CD4-positive, alpha-beta memory T cell (primary cell): ENCODE results near the gene POR. TPM values are rescaled to one million over a fixed set of nuclear protein-coding genes. Genes with fewer than 3 reads are reported as not detected.
A peak's percentile ranks its signal among the peaks of the same experiment; 100 is the strongest.

ENCODE experiments used
- CTCF ChIA-PET: fragments of 350-600 bp; sonication (Branson Sonifier 250); formaldehyde crosslinking; loops from one replicate; lab custom pipeline; 2021; ENCODE audit warnings: inconsistent platforms; ENCODE audit not compliant: partially characterized antibody; lab: Charles Lee
- POLR2A ChIA-PET: fragments of 350-600 bp; sonication (Branson Sonifier 250); formaldehyde crosslinking; loops from one replicate; lab custom pipeline; 2021; ENCODE audit not compliant: partially characterized antibody; lab: Charles Lee
- DNase-seq, 5 donors: peaks; one replicate each; pipeline versions ENCODE4 v3.0.0 to v3.0.0-alpha.2; 2020 to 2022; ENCODE audit warnings: mixed read lengths in 1 of 5
- H3K27ac ChIP-seq: one replicate; pipeline ENCODE4 v1.7.0; 2013; ENCODE audit warnings: low read depth, low read length
- H3K27me3 ChIP-seq: 2 replicates; pipeline ENCODE4 v1.7.0; 2013; ENCODE audit warnings: mild to moderate bottlenecking, low read length, moderate library complexity; ENCODE audit not compliant: insufficient read depth
- H3K36me3 ChIP-seq: 2 replicates; pipeline ENCODE4 v1.7.0; 2013; ENCODE audit warnings: mild to moderate bottlenecking, low read length, moderate library complexity; ENCODE audit not compliant: insufficient read depth
- H3K4me1 ChIP-seq: 2 replicates; pipeline ENCODE4 v1.7.0; 2013; ENCODE audit warnings: mild to moderate bottlenecking, low read length, moderate library complexity; ENCODE audit not compliant: insufficient read depth
- H3K4me3 ChIP-seq, 2 donors: one replicate each; pipeline ENCODE4 v1.7.0; 2013; ENCODE audit warnings: low read length in 2 of 2, mild to moderate bottlenecking in 1 of 2
- H3K9me3 ChIP-seq, 2 donors: one replicate each; pipeline ENCODE4 v1.7.0; 2013; ENCODE audit warnings: low read length in 2 of 2, control low read depth in 1 of 2; ENCODE audit not compliant: control insufficient read depth in 1 of 2
- H3K27ac Mint-ChIP-seq, 7 donors: one replicate each; pipeline ENCODE4 v1.8.0; 2020 to 2021; ENCODE audit warnings: mixed read lengths in 7 of 7, mild to moderate bottlenecking in 6 of 7, inconsistent platforms in 3 of 7, moderate library complexity in 3 of 7
- H3K27me3 Mint-ChIP-seq, 2 donors: one replicate each; pipeline ENCODE4 v1.8.0; 2020 to 2021; ENCODE audit warnings: mixed read lengths in 2 of 2
- H3K36me3 Mint-ChIP-seq, 2 donors: one replicate each; pipeline ENCODE4 v1.8.0; 2020 to 2021; ENCODE audit warnings: mixed read lengths in 2 of 2, inconsistent platforms in 1 of 2, mild to moderate bottlenecking in 1 of 2
- H3K4me1 Mint-ChIP-seq, 4 donors: one replicate each; pipeline ENCODE4 v1.8.0; 2020 to 2021; ENCODE audit warnings: mixed read lengths in 4 of 4, mild to moderate bottlenecking in 1 of 4
- H3K4me3 Mint-ChIP-seq, 8 donors: one replicate each; pipeline ENCODE4 v1.8.0; 2020 to 2021; ENCODE audit warnings: mixed read lengths in 8 of 8, mild to moderate bottlenecking in 7 of 8, moderate library complexity in 6 of 8, inconsistent platforms in 3 of 8
- H3K9me3 Mint-ChIP-seq, 8 donors: one replicate each; pipeline ENCODE4 v1.8.0; 2020 to 2021; ENCODE audit warnings: mixed read lengths in 8 of 8, mild to moderate bottlenecking in 5 of 8, inconsistent platforms in 3 of 8, moderate library complexity in 1 of 8
- intact Hi-C: fragments of 100-400 bp; cut with micrococcal nuclease; formaldehyde crosslinking; loops from one replicate; pipeline ENCODE4 v1.15.1; 2023
- polyA plus RNA-seq, 2 donors: library from polyadenylated mRNA; unstranded; fragments of 300-500 nt; fragmentation: Illumina TruSeq; gene quantifications; one replicate each; pipeline ENCODE4 v1.2.3, GENCODE V29; 2021
- total RNA-seq, 2 experiments: library from RNA; stranded (reverse); gene quantifications; one replicate each; pipeline ENCODE4 v1.2.3, GENCODE V29; 2021

Gene POR
- total and polyA plus RNA-seq, 4 experiments from 2014 or later, result 45.6 to 71.1 (median 54.0) TPM

DNA sequence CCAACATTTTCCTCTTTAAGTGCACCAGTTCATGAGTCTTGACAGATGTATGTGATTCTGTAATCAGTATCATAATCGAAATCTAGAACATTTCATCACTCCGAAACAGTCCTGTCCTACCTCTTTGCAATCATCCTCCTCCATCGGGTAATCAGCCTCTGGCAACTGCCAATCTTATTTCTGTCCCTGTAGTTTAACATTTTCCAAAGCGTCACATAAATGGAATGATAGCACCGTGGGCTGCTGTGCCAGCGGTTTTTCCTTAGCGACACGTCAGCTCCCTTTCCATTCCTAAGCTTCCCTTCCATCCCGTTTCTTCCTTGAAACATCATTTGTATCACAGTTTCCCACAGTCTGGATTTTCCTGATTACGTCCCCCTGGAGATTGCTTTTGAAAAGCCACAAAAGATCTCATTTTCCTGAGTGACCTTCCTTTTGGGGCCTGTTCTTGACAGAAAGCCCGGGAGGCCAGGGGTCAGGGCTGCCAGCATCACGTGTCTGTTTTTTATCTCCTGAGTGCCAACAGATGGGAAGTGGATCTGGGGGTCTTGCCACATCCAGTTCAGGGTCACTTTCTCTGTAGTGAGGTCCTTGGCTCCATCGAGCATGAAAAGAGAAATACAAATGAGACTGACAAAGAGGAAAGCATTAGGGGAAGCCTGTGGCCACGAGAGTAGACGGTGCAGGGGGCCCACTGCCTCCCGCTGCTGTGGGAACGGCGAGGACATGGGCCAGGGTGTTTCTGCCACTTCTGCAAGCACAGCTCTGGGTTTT is 47.8 kb downstream of the POR start:
- Mint-ChIP-seq H3K27me3 (no peaks in the 10 kb centered on the region), H3K27ac (peak overlapping the region in 2 of 7 donors; percentile 0 to 17), H3K9me3 (no peaks in the 10 kb centered on the region), H3K4me1 (peaks cover 0 to 4% (median 2%) of the 10 kb centered on the region in 4 donors), H3K36me3 (peaks cover 18 to 27% of the 10 kb centered on the region in 2 donors), H3K4me3 (no peak overlapping the region)
- no peak for DNase-seq
- intact Hi-C loops, result no loop called here
- Histone ChIP-seq H3K4me1 (no peaks in the 10 kb centered on the region), H3K4me3 (no peak overlapping the region), H3K27me3 (no peaks in the 10 kb centered on the region), H3K9me3 (no peaks in the 10 kb centered on the region), H3K36me3 (no peaks in the 10 kb centered on the region), H3K27ac (no peak overlapping the region)
- ChIA-PET CTCF (no interaction called here), POLR2A (no interaction called here)

DNA sequence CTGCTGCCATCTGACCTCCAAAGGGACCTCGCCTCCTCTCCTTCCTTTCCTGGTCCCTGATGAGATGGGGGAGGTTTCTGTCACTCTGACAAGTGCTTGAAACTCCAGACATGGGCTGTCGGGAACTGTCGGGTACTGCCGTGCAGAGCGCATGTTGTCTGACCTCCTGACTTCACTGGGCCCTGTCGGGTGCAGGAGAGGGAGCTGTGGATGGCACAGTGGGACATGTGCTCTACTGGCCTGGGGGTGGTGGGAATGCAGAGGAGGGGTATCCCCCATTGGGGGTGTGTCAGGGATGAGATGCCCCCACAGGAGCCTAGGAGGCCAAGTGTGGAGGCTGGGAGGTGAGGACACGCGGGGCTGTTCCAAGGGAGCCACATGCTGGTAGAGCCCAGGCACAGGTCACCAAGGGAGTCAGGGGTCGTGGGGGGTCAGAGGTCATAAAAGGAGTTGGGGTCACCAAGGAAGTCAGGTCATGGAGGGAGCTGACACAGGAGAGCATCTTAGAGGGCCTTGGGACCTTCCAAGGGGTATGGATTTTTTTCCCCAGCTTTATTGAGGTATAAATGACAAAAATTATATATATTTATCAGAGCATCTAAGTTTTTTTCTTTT is 48.5 kb downstream of the POR start:
- intact Hi-C loops, result no loop called here
- CTCF ChIA-PET, result interaction anchor here (1.2 kb wide), 1 partner anchor 9 kb away, joined by 3 read pairs; no protein-coding TSS in a partner anchor
- Mint-ChIP-seq H3K4me3 (no peak overlapping the region), H3K9me3 (no peaks in the 10 kb centered on the region), H3K4me1 (peaks cover 0 to 4% (median 2%) of the 10 kb centered on the region in 4 donors), H3K27me3 (no peaks in the 10 kb centered on the region), H3K36me3 (peaks cover 17 to 23% of the 10 kb centered on the region in 2 donors), H3K27ac (peak overlapping the region in 1 of 7 donors; percentile 23)
- Histone ChIP-seq H3K27me3 (no peaks in the 10 kb centered on the region), H3K4me3 (no peak overlapping the region), H3K27ac (no peak overlapping the region), H3K9me3 (no peaks in the 10 kb centered on the region), H3K4me1 (no peaks in the 10 kb centered on the region), H3K36me3 (no peaks in the 10 kb centered on the region)
- no peak for DNase-seq
- POLR2A ChIA-PET, result no interaction called here

DNA sequence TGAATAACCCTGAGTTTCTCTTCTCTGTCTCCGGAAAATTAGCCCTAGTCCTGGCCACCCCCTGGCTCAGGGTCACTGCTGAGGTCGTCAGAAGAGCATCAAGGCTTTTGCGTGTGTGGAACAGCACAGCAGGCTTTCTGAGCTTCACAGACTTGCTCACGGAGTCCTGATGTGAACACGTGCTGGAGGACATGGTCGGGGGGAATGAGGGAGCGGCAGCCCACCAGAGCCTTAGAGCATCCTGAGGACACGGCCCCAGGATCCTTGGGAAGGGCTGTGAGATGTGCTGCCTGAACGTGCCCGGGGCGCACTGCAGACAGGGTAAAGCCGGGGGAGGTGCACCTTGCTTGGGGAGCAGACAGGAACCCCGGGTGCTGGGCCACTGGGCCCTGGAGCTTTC is 50.7 kb downstream of the POR start:
- CTCF ChIA-PET, result interaction anchor here (0.9 kb wide), 1 partner anchor 11 kb away, joined by 3 read pairs; no protein-coding TSS in a partner anchor
- Mint-ChIP-seq H3K27me3 (no peaks in the 10 kb centered on the region), H3K9me3 (no peaks in the 10 kb centered on the region), H3K27ac (peak overlapping the region in 1 of 7 donors; percentile 74), H3K4me1 (peaks cover 0 to 4% (median 2%) of the 10 kb centered on the region in 4 donors), H3K36me3 (peaks cover 12 to 16% of the 10 kb centered on the region in 2 donors), H3K4me3 (no peak overlapping the region)
- H3K4me3 ChIP-seq, result no peak overlapping the region
- H3K9me3 ChIP-seq, result no peaks in the 10 kb centered on the region
- POLR2A ChIA-PET, result no interaction called here
- no peaks in the 10 kb centered on the region for H3K27me3 ChIP-seq
- DNase-seq, result no peak
- no peaks in the 10 kb centered on the region for H3K36me3 ChIP-seq
- H3K27ac ChIP-seq, result no peak overlapping the region
- intact Hi-C loops, result no loop called here
- no peaks in the 10 kb centered on the region for H3K4me1 ChIP-seq

DNA sequence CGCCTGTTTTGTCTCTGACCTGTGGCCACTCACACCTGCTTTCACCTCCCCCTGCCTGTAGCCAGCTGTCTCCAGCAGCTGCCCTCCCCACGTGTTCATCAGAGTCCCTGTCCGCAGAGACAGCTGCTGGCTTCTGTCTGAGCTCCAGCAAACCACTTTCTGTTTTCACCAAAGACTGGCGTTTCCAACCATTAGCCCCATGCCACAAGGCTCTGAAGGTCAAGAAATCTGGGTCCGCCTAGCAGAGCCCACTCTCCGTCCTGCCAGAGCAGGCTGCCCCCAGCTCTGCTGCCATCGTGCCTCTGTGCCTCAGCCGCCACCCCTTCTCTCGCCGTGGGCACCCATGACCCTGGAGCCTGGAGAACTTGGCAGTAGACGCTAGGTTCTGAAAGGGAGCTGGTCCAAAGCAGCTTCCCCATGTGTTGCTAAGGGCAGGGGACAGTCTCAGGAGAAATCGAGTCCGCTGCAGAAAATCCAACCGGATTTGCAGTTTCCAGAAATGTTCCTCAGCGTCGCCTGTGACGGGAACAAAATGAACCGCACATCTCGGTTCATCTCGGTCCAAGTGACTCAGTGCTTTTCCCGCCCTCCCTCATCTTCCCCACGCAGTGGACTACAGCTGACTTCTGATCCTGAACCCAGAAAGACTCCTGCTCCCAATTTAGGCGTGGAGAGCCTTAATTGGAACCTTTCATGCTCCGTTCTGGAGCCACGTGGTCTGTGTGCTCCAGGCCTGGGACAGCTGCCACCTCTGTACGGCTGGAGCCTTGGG is 51.4 kb downstream of the POR start:
- intact Hi-C loops, result no loop called here
- DNase-seq, result no peak
- Mint-ChIP-seq H3K27me3 (no peaks in the 10 kb centered on the region), H3K4me3 (no peak overlapping the region), H3K4me1 (peaks cover 0 to 4% (median 2%) of the 10 kb centered on the region in 4 donors), H3K9me3 (no peaks in the 10 kb centered on the region), H3K36me3 (peaks cover 12 to 14% of the 10 kb centered on the region in 2 donors), H3K27ac (no peak overlapping the region)
- ChIA-PET CTCF (no interaction called here), POLR2A (no interaction called here)
- H3K36me3 ChIP-seq, result no peaks in the 10 kb centered on the region
- H3K27ac ChIP-seq, result no peak overlapping the region
- no peaks in the 10 kb centered on the region for H3K27me3 ChIP-seq
- no peak overlapping the region for H3K4me3 ChIP-seq
- no peaks in the 10 kb centered on the region for H3K4me1 ChIP-seq
- no peaks in the 10 kb centered on the region for H3K9me3 ChIP-seq

DNA sequence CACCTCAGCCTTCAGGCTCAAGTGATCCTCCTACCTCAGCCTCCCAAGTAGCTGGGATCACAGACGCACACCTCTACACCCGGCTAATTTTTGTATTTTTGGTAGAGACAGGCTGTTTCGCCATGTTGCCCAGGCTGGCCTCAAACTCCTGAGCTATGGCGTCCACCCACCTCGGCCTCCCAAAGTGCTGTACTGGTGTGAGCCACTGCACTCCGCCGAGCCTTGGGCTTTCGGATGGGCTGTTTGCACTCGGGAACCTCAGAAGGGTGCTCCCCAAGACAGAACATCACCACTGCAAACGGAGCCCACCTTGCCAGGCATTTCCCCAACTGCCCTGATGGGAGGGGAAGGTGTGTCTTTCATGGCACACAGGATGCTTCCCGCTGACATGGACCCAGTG is 52.1 kb downstream of the POR start:
- Mint-ChIP-seq H3K4me1 (peaks cover 0 to 3% (median 2%) of the 10 kb centered on the region in 4 donors), H3K9me3 (no peaks in the 10 kb centered on the region), H3K27me3 (no peaks in the 10 kb centered on the region), H3K4me3 (no peak overlapping the region), H3K27ac (peak overlapping the region in 1 of 7 donors; percentile 27), H3K36me3 (peaks cover 9 to 14% of the 10 kb centered on the region in 2 donors)
- Histone ChIP-seq H3K27me3 (no peaks in the 10 kb centered on the region), H3K4me1 (no peaks in the 10 kb centered on the region), H3K36me3 (no peaks in the 10 kb centered on the region), H3K27ac (no peak overlapping the region), H3K9me3 (no peaks in the 10 kb centered on the region), H3K4me3 (no peak overlapping the region)
- intact Hi-C loops, result no loop called here
- POLR2A ChIA-PET, result no interaction called here
- DNase-seq, result no peak
- CTCF ChIA-PET, result no interaction called here

DNA sequence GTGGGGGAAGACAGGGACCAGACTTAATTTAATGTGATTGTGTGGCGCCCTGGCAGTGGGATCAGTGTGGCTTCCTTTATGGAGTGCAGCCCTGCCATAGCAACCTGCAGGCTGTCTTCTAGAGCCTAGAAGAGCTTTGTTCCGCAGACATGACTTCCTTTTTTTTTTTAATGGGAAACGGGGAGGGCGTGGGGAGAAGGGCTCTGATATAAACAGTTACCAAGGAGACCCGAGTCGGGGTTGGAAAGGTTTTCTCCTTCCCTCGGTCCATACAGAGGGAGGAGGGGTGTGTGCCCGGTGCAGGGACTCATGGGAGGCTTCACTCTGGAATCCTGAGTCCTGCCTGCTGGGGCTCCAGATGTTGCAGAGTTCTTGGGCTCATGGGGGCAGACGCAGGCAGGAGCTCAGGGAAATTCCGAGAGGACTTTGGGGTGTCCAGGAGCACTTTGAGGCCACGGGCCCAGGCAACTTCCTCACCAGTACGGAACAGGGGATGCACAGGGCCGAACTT is 52.6 kb downstream of the POR start:
- no peak overlapping the region for H3K4me3 ChIP-seq
- POLR2A ChIA-PET, result no interaction called here
- H3K9me3 ChIP-seq, result no peaks in the 10 kb centered on the region
- H3K9me3 Mint-ChIP-seq, result no peaks in the 10 kb centered on the region
- peak overlapping the region in 1 of 7 donors; percentile 27 for H3K27ac Mint-ChIP-seq
- no peaks in the 10 kb centered on the region for H3K4me1 ChIP-seq
- H3K4me1 Mint-ChIP-seq, result peaks cover 0 to 2% (median under 1%) of the 10 kb centered on the region in 4 donors
- no peaks in the 10 kb centered on the region for H3K27me3 Mint-ChIP-seq
- CTCF ChIA-PET, result interaction anchor here (0.9 kb wide), 1 partner anchor 53 kb away, joined by 3 read pairs; no protein-coding TSS in a partner anchor
- no peak overlapping the region for H3K4me3 Mint-ChIP-seq
- no peaks in the 10 kb centered on the region for H3K36me3 ChIP-seq
- no peak overlapping the region for H3K27ac ChIP-seq
- no peaks in the 10 kb centered on the region for H3K27me3 ChIP-seq
- no peak for DNase-seq
- intact Hi-C loops, result no loop called here
- peaks cover 11 to 18% of the 10 kb centered on the region in 2 donors for H3K36me3 Mint-ChIP-seq

DNA sequence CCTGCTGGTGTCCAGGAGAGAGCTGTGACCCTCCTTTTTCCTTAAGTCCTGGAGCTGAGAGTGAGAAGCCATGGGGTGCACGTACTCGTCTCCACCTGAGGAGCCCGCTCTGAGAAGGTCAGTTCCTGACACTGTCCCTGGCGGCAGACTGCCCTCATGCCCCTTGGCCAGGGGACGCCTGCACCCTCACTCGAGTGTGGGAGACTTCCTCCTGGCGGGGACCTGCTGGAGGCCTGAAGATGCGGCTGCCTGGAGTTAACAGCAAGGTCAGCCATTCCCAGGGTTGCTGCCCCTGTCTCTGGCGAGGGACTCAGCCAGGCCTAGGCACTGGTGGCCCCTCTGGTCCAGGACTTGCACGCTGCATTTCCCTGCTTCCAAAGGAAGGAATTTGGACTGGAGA is 53.1 kb downstream of the POR start:
- CTCF ChIA-PET, result interaction anchor here (0.9 kb wide), 1 partner anchor 52 kb away, joined by 3 read pairs; no protein-coding TSS in a partner anchor
- no peak overlapping the region for H3K27ac ChIP-seq
- H3K36me3 ChIP-seq, result no peaks in the 10 kb centered on the region
- intact Hi-C loops, result no loop called here
- H3K4me3 ChIP-seq, result no peak overlapping the region
- H3K9me3 Mint-ChIP-seq, result no peaks in the 10 kb centered on the region
- POLR2A ChIA-PET, result no interaction called here
- no peaks in the 10 kb centered on the region for H3K27me3 ChIP-seq
- H3K27me3 Mint-ChIP-seq, result no peaks in the 10 kb centered on the region
- H3K4me3 Mint-ChIP-seq, result no peak overlapping the region
- no peak for DNase-seq
- no peaks in the 10 kb centered on the region for H3K4me1 ChIP-seq
- no peaks in the 10 kb centered on the region for H3K9me3 ChIP-seq
- peaks cover 7 to 20% of the 10 kb centered on the region in 2 donors for H3K36me3 Mint-ChIP-seq
- no peaks in the 10 kb centered on the region for H3K4me1 Mint-ChIP-seq
- no peak overlapping the region for H3K27ac Mint-ChIP-seq
